ENCODE data around the gene BLACAT1.

BLACAT1 gene

DNA sequence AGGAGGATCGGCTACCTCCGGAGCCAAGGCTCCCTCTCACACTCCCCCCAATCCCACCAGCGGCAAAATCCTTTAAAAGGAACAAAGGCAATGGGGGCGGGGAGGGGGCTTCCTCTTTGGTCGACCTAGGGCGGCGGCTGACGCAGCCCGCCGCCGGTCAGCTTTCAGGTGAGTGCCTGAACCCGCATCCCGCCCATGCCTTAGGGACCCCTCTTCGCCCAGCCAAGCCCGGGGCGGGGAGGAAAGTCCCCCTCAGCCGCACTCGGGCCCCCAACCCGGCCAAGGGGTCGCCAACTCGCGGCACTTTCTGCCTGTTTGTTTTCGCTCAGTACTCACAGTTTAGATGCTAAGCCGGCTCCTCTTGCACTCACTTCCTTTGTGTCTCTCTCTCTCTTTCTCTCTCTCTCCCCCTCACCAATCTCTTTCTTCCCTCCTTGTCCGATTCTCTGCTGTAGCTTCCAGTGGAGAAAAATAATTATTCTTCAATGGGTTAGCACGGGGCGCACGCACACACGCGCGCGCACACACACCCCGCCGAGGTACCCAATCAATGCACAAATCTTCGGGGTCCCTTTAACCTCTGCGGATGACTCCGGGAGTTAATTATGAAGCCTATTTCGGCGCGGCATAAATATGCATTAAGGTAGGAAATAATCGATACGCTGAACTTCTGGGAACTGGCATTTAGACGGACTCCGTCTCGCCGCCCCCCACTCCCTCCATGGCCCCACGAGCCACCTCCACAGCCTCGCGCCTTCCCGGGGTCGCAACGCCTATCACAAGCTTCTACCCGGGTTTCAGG lies at the start of gene BLACAT1:
Gene BLACAT1, minus strand, starts transcription at position 465 of the 802 bp plus-strand sequence.
- no peak for DNase-seq (ENCODE audit: low read depth)

DNA sequence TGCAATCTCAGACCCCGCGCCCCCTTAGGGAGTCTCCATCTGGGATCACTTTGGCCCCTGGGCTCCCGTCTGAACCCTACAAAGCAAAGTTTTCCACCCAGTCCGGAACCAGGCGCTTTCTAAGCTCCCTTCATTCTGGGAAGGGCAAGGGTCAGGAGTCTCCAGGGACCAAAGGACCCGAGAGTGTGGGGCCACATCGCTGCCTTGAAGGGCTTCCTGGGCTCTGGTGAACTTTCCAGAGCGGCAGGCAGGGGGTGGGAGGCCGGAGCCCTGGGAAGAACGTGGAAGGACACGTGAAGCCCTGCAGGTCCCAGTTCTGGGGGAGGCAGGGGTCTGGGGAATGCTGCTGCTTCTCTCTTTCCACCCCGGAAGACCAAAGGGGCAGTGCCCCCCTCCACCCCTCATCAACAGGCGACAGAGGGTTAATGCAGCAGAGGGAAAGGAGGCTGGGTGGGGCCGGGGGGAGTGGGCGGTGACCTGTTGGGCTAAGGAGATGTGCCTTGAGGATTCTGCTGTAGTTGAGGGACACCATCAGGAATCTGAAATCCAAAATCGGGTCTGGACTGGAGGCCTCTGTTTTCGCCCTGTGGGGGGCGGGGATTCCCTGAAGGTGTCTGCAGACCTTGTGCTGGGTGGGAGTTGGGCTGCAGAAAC lies 49.4 kb upstream of the BLACAT1 start:
- no peak for DNase-seq (ENCODE audit: low read depth)

DNA sequence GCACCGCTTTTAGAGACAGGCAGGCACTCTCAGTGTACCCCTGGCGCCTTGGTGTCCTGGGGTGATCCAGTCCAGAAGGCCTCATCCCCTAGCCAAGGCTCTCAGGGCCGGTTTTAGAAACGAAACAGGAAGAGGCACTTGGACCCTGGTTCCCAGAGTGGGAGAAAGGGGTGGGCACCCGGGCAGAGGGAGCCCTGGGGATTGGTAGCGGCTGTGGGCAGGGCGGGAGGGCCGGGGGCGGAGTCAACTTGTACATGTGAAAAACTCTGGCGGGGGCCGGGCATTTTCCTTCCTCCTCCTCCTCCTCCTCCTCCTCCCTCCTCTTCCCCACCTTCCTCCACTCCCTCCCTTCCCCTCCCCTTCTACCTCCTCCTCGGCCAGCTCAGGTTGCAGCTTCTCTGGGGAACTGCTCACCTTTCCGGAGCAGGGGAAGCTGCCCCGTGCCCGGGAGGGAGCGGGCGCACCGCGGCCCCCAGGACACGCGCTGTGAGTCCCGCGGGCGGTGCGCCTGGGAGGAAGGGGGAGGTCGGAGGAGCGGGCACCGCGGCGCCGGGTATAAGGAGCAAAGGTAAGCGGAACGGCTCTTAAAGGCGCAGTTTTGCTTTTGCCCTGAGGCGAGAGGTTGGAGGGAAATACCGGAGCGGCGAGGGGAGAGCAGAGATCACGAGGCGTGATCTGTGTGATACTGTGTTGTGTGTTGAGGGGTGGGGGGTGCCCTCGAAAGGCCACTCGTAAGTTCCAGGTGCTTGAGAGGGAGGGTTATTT lies 48.6 kb upstream of the BLACAT1 start, which contains the start of gene CDK18:
Gene CDK18, plus strand, starts transcription at position 359 of the 765 bp plus-strand sequence. CDS start 18,499 bp downstream, outside the sequence.
- DNase-seq (ENCODE audit: low read depth) = no peak

DNA sequence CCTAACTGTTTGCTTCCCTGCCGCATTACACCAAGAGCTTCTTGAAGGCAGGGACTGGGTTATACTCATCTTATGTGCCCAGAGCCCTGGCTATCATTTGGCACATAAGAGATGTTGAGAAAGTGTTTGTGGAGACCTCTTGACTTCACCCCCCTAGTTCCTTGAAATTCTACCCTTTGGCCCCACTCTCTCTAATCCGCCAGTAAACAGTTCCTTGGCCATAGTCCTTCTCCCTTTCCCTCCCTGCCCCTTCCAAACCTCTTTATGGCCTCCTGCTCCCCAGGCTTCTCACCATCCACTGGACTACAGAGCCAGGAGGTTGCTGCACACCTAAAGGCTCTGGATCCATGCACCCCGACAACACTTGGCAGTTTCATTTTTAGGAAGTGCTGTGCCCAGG lies 47.1 kb upstream of the BLACAT1 start:
- DNase-seq (ENCODE audit: low read depth) = no peak

DNA sequence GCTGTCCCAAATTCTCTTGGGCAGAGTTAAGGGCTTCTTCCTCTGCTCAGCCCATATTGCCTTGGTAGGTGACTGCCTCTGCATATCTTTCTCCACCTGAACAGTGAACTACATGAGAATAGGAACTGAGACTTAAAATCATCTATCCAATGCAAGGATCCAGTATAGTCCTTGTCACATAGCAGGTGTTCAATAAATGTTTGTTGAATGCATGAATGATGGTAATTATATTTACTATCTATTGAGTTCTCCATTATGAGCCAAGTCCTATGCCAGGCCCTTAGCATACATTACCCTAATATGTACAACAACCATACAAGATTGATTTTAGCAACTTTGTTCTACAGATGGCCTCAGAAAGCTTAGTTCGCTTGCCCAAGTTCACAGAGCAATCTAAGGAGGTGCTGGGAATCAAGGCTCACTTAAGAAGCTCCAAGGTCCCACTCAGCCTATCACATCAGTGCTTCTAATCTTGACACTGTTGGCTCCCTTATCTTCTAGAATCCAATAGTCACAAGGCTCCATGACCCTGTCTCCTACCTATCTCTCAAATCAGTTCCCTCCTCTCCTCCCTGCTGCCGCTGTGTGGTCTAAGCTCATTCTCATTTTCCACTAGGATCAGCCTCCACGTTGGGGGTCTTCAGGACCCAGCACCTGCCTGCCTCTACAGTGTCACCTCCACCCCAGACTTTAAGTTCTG lies 46.4 kb upstream of the BLACAT1 start:
- no peak for DNase-seq (ENCODE audit: low read depth)

DNA sequence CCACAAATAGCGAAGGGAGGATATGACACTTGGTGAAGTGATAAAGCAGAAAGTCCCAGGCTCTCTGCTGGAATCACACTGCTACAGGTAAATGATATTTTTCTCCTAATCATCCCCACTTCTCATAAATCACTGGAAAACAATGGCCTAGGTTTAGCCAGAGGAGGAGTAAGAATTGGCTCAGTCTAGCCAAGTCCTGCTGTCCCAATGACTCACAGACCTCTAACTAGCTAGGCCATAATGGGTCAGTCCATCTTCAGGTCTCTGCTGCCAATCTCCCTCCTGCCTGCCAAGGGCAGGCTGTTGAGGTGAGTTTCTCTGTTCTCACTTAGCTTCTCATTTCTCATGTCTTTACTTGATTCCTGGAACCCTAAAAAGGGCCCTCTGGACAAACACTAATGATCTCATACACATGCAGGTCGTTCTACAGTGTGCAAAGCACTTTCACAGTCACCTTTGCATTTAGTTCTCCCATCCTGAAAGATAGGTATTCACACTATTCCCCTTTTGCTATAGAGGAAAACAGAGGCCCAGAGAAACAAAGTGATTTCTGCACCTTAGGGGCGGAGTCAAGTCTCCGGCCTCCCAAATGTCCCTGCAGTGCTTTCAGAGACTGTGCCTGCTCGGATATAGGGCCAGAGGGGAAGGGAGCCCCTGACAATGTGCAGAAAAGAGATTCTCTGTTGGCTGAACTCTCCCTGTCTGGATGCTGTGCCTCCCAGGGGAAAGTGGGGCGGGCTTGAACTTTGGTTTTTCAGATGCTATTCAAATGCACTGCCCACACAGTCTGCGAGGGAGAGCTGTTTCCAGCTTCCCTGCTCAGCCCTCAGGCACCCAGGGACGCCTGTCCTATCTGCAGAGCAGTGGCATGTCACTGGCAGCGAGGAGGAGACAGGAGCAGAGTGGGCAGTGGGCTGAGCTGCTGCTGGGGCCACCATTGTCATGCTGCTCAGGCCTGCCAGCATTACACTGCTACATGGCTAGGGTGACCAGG lies 44.7 kb upstream of the BLACAT1 start:
- DNase-seq (ENCODE audit: low read depth) = no peak

DNA sequence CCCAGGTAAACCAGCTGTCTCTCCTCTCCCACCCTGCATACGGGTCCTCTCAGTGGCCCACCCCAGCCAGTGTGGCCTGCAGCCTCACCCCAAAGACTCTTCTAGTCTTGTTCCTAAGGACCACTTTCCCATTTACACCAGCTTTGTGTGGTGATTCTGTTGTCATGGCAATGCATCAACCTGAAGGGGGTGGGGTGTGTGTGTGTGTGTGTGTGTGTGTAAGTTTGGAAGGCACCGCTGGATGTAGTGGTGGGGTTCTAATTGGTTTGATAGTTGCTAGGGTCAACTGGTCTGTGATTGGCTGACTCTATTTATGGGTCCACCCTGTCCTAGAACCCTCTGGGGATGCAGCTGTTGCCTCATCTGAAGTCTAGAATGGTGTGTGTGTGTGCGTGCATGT lies 43.9 kb upstream of the BLACAT1 start:
- DNase-seq (ENCODE audit: low read depth) = no peak

DNA sequence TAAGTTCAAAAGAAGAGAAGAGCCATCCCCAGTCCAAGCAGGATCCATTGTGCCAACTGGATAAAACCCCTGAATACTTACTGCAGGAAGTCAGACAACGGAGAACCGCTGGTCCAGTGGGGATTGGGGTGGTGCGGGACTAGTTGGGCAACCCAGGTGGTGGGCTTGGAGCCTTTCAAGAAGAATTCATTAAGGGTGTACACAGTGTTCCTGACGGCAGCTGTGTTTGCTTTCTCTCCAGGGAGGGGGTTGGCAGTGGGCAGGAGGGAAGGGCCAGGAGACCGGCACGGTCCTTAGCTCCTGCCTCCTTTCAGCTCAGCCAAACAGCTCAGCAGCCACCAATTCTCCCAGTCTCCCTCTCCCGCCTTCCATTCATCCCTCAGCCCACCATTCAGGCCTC lies 41.5 kb upstream of the BLACAT1 start:
- DNase-seq (ENCODE audit: low read depth) = no peak

DNA sequence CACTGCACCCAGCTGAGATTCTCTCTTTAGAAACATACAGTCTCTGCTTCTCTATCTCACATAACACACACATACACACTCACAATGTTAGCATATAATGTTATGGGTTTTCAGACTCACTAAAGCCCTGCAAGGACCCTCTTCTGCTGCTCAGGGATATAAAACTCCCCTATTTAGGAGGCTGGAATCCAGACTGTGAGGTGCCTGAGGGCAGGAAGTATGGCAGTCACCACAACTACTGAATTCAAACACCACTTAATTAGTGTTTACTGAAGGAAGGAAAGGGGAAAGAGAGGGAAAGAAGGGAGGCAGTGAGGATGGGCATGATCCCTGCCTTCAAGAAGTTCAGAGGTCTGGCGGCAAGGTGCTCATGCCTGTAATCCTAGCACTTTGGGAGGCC lies 40.8 kb upstream of the BLACAT1 start:
- DNase-seq (ENCODE audit: low read depth) = no peak

DNA sequence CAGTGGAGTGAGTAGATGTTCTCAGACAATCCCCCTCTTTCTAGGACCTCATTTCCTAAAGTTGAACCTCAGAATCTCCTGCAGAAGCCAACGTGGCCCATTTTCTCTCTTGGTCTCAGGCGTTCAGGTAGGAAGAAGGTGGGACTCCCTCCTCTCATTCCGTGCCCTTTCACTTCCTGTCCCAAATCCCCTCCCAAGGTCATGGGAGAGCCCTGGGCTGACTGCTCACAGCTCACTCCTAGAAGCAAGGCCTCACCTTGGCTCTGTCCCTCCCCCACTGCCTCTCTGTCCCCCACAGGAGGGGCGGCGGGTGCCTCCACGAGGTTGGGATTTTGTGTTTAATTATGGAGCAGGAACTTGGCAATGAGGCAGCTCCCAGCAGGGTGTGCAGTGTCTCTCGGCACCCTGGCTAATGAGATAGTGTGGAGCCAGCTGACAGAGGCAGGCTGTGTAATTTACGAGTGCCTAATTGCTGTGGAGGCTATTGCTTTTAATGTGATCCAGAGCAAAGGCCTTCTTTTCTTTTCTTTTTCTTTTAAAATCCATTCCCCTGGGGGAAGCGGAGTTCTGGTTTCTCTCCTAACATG lies 39.5 kb upstream of the BLACAT1 start:
- DNase-seq (ENCODE audit: low read depth) = no peak

DNA sequence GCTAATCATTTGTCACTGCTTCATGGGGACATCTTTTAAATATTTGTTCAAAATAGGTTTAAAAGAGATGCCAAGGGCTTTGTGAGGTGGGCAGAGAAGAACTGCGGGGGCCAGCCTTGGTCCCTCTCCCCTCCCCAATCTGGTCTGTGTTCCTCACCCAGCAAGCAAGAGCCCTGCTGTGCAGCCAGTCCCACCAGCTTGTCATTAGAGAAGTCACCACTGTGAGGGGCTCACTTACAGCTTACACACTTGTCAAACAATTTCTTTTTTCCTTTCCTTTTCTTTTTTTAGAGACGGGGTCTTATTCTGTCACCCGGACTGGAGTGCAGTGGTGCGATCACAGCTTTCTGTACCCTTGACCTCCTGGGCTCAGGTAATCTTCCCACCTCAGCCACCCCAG lies 38.3 kb upstream of the BLACAT1 start:
- DNase-seq (ENCODE audit: low read depth) = no peak

DNA sequence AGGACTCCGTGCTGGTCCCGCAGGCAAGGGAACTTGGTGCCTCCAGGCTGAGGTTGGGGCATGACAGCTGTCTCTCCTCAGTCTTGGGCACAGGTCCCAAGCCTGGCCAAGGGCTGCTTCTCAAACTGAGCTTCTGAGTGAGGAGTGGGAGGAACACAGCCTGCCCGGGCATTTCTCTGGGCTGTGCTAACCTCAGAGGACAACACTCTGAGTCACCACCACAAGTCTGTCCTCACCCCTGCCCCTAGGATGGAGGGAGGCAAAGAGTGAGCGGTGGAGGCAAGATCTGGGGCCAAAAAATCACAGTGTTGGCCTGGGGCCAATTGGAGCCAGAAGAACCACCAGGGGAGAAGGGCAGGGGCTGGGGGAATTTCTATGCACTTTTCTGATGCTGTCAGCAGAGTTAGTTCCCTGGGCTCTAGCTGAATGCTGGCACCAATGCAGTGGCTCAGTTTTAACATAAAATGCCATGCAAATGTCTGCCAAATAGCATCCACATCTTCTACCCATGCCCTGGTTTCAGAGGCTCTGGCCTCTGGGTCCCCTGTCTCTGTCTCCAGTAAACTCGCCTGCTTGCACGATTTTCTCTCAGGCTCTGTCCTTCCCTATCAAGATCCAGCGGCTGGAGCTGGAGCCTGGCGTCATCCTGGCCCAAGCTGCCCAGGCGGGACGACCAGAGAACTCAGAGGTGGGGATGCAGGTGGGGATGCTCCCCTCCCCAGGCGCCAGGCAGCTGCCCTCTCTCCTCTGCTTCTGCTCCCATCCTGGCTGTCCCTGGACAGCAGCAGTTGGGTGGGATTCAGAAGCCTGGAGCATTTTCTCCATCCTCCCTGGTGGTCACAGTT lies 37.6 kb upstream of the BLACAT1 start:
- no peak for DNase-seq (ENCODE audit: low read depth)

DNA sequence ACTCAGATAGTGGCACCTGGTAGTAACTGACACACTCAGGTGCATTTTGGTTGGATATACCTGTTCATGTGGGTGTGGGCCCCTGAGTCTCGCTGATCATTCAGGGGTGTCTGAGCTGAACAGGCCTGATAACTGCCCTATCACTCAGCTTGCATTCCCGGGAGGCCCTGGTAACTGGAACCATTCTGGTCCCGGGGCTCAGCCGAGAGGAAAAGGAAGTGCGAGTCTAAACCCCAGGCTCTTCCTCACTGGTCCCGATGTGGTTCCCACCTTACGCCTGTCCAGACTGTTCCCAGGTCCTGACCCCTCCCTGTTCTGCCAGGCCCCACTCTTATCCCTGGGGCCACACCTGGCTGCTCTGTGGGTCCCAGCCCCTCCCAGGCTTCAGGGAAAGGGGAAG lies 36.9 kb upstream of the BLACAT1 start:
- DNase-seq (ENCODE audit: low read depth) = no peak

DNA sequence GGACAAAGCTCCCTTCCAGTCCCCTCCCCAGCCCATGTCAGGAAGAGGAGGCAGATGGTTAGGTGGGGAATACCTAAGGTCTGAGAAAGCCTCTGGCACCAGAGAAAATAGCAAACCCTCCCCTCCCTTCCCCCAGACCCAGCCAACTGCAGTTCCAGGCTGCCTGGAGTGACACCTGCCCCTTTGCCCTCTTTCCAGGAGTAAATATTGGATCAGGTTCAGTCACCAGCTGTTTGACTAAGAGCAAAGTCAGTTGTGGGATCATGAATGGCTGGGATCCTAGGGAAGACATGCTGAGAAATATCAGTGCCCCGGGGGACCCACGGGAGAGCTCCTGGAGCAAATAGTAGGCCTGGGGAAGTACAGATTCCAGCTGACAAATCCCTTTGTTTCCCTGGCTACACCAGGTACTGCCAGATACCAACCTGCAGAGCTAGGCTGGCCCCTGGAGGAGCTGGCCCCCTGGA lies 36.4 kb upstream of the BLACAT1 start:
- DNase-seq (ENCODE audit: low read depth) = no peak

DNA sequence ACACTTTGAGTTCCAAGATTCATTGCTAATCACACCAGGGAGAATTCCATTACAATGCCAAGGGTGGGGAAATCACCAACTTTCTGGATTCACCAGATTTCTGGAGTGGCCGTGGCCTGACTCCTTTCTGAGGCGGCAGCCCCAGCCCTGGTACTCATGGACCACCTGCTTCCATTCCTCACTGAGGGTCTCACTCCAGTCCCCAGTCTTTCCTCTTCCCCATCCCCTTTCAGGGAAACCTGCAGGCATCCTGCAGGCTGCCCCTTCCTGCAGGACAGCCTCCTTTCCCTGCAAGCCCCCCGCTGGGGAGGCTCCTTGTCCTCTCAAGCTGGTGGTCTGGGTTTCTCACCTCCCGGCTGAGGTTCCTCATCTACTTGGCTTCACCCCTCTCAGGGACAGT lies 35.9 kb upstream of the BLACAT1 start:
- DNase-seq (ENCODE audit: low read depth) = no peak

DNA sequence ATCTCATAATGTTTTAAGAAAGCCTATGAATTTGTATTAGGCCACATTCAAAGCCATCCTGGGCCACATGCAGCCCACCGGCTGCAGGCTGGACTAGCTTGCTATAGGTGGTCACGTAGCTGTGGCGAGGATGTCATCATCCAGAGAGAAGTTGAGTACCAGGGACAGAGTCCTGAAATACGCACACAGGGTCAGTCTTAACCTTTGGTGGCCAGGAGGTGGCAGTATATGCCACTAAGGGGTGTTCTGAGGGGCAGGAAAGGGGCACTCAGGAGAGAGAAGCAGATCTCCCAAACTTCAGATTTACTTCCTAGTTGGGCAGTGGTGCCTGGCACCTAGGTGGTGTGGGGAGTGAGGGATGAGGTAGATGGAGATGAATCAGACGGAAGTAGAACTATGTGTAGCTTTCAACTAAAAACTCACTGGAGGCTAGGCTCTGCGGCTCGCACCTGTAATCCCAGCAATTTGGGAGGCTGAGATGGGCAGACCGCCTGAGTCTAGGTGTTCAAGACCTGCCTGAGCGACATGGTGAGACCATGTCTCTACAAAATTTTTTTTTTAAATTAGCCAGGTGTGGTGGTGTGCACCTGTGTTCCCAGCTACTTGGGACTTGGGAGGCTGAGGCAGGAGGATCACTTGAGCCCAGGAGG lies 32.4 kb upstream of the BLACAT1 start:
- DNase-seq (ENCODE audit: low read depth) = no peak

DNA sequence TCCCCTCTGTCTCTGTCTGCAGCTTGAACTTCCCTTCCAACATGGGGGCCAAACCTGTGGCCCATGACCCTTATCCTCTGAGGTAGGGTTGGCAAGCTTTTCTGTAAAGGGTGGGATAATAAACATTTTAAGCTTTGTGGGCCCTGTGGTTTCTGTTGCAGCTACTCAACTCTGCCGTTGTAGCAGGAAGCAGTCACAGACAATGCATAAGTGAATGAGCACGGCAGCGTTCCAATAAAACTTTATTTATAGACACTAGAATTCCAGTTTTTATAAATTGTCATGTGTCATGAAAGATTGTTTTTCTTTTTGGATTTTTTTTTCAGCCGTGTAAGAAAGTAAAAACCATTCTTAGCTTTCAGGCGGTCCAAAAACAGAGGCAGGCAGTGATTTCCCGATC lies 30.4 kb upstream of the BLACAT1 start:
- DNase-seq (ENCODE audit: low read depth) = no peak

DNA sequence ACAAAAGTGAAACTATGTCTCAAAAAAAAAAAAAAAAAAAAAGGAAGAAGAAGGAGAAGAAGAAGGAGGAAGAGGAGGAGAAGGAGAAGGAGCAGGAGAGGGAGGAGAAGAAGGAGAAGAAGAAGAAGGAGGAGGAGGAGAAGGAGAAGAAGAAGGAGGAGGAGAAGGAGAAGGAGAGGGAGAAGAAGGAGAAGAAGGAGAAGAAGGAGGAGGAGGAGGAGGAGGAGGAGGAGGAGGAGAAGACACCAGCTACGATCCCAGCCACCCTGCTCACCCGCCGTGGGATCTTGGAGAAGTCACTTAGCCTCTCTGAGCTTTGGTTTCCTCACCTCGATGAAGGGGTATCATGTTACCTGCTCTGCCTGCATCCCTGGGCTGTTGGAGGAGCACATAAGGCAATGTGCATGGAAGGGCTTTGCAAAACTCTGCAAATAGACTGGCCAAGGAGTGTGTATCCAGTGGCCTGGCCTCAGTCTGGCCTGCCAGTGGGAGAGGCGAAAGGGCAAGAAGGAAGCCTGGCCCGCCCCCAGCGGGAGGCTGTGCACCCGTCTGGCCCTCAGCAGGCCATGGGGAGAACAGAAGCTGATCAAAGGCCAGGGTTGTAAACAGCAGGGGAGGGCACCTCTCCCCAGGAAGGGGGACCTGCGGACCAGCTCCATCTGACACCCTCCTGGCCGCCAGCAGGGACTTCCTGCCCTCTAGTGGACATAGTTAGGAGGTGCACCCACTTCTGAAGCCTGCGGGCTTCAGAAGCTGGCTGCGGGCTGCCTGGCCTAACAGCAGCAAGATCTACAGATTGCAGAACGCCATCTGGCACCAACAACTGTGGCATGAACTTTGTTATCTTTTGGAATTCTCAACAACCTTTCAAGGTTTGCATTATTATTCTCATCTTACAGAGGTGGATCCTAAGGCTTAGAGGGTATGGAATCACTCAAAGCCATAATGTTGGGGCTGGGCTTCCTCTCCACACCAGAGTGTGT lies 29.4 kb upstream of the BLACAT1 start:
- DNase-seq (ENCODE audit: low read depth) = peak; percentile 42
